Endothelial cell of umbilical vein (primary cell): ENCODE measurements around the gene TRAPPC14. TPM values are rescaled to one million over a fixed set of nuclear protein-coding genes. Genes with fewer than 3 reads are reported as not detected.

ENCODE experiments used
- BruUV-seq: library from RNA; stranded (reverse); fragments of 400-500 nt; replicated peaks from 2 replicates; lab custom pipeline; 2021; lab: Mats Ljungman, UMichigan
- CTCF ChIA-PET: fragments of 300-600, 350-600 bp; sonication (Branson Sonifier 250); formaldehyde crosslinking; loops from one replicate; lab custom pipeline; 2021; ENCODE audit warnings: antibody characterized with exemption, inconsistent platforms; lab: Charles Lee
- POLR2A ChIA-PET: fragments of 300-600, 350-600 bp; sonication (Branson Sonifier 250); formaldehyde crosslinking; loops from one replicate; lab custom pipeline; 2021; ENCODE audit warnings: antibody characterized with exemption, inconsistent platforms; lab: Charles Lee
- DNase-seq: peaks from one replicate; pipeline ENCODE4 v3.0.0-alpha.2; 2011; ENCODE audit warnings: low read depth, low spot score
- FAIRE-seq: peaks from 2 replicates; lab custom pipeline; 2011; peaks lifted over from hg19 to GRCh38; lab: Jason Lieb, UNC
- H2AFZ ChIP-seq: 2 replicates; pipeline ENCODE4 v1.6.0; 2012; ENCODE audit warnings: low read depth, low read length, control low read depth, inconsistent platforms
- H3K27ac ChIP-seq: 2 replicates; pipeline ENCODE4 v1.5.1; 2011; ENCODE audit warnings: low read depth, mild to moderate bottlenecking, control low read depth, low read length, moderate library complexity; ENCODE audit not compliant: insufficient read depth
- H3K27me3 ChIP-seq, 2 experiments: 2 replicates each; pipeline versions ENCODE4 v1.6.0 to v1.6.1; 2011; ENCODE audit warnings: low read length in 2 of 2, mixed read lengths in 1 of 2; ENCODE audit not compliant: control insufficient read depth in 2 of 2, insufficient read depth in 2 of 2
- H3K36me3 ChIP-seq, 2 experiments: 2 replicates in 1 of 2; 3 replicates in 1 of 2; pipeline ENCODE4 v1.5.1; 2011; ENCODE audit warnings: low read length in 2 of 2, mild to moderate bottlenecking in 1 of 2, moderate library complexity in 1 of 2; ENCODE audit not compliant: control insufficient read depth in 2 of 2, insufficient read depth in 2 of 2; ENCODE audit errors: extremely low read depth in 1 of 2
- H3K4me1 ChIP-seq: 3 replicates; pipeline ENCODE4 v1.5.1; 2011; ENCODE audit warnings: mild to moderate bottlenecking, low read length; ENCODE audit not compliant: control insufficient read depth, insufficient read depth; ENCODE audit errors: extremely low read depth
- H3K4me2 ChIP-seq: 2 replicates; pipeline ENCODE4 v1.6.1; 2011; ENCODE audit warnings: low read length, control low read depth, mixed read lengths; ENCODE audit not compliant: insufficient read depth
- H3K4me3 ChIP-seq, 3 experiments: fragments of 200-600 bp in 1 of 3; sonication (generic), shearing (Covaris generic) in 1 of 3; replicated peaks in 1 of 3; 2 replicates each; pipeline ENCODE4 v1.5.1; 2011 to 2016; ENCODE audit warnings: control low read depth in 3 of 3, low read length in 3 of 3, mild to moderate bottlenecking in 2 of 3, inconsistent platforms in 1 of 3, low read depth in 1 of 3, moderate library complexity in 1 of 3; ENCODE audit not compliant: insufficient read depth in 1 of 3
- H3K79me2 ChIP-seq: 2 replicates; pipeline ENCODE4 v1.6.0; 2012; ENCODE audit warnings: low read length, inconsistent platforms; ENCODE audit not compliant: control insufficient read depth, insufficient read depth
- H3K9ac ChIP-seq: replicated peaks from 2 replicates; pipeline ENCODE3; 2011; ENCODE audit warnings: low read length, control low read depth; ENCODE audit not compliant: insufficient read depth; ENCODE audit errors: extremely low read depth
- H3K9me1 ChIP-seq: replicated peaks from 3 replicates; pipeline ENCODE4 v1.6.0; 2011; ENCODE audit warnings: mild to moderate bottlenecking, low read length; ENCODE audit not compliant: control insufficient read depth, insufficient read depth; ENCODE audit errors: extremely low read depth
- H3K9me3 ChIP-seq: replicated peaks from 2 replicates; pipeline ENCODE4 v1.5.1; 2012; ENCODE audit warnings: low read length, inconsistent platforms; ENCODE audit not compliant: control insufficient read depth, insufficient read depth
- H4K20me1 ChIP-seq: replicated peaks from 2 replicates; pipeline ENCODE3; 2011; ENCODE audit warnings: mild to moderate bottlenecking, low read length; ENCODE audit not compliant: control insufficient read depth, insufficient read depth; ENCODE audit errors: extremely low read depth
- CTCF ChIP-seq, 2 donors: IDR thresholded peaks; 1 replicate in 1 of 2; 2 replicates in 1 of 2; pipeline ENCODE4 v1.5.1; 2011; ENCODE audit warnings: low read length in 2 of 2, mild to moderate bottlenecking in 2 of 2, moderate library complexity in 2 of 2, control low read depth in 1 of 2, inconsistent platforms in 1 of 2, low read depth in 1 of 2; ENCODE audit not compliant: insufficient read depth in 1 of 2; ENCODE audit errors: extremely low read depth in 1 of 2
- JUN ChIP-seq: IDR thresholded peaks from 2 replicates; pipeline ENCODE4 v1.6.1; 2011; ENCODE audit warnings: borderline replicate concordance, low read depth; ENCODE audit not compliant: insufficient read length, insufficient read depth
- POLR2A ChIP-seq: IDR thresholded peaks from 2 replicates; pipeline ENCODE4 v1.6.1; 2012; ENCODE audit warnings: low read depth, mild to moderate bottlenecking, control low read depth, low read length
- POLR2AphosphoS5 ChIP-seq: IDR thresholded peaks from 2 replicates; pipeline ENCODE4 v1.6.1; 2012; ENCODE audit warnings: low read depth, mild to moderate bottlenecking, control low read depth, low read length, moderate library complexity; ENCODE audit not compliant: insufficient read depth
- dilution Hi-C: fragments of 300-500 bp; cut with MboI; formaldehyde crosslinking; loops from one replicate; pipeline ENCODE4 v1.15.0; 2019; ENCODE audit warnings: low sequenced_read_pairs; ENCODE audit not compliant: extremely low pct_ligation_motif_present
- intact Hi-C: fragments of 100-400 bp; cut with micrococcal nuclease; formaldehyde crosslinking; loops from one replicate; pipeline ENCODE4 v1.10.0; 2022
- polyA plus RNA-seq, 4 experiments: library from polyadenylated mRNA; depleted of rRNA in 3 of 4; stranded (reverse) in 3 of 4; unstranded in 1 of 4; fragments of >200 nt; gene quantifications; 2 replicates each; pipeline versions ENCODE4 v1.2.1 to v1.2.3, GENCODE V29; 2011 to 2012; ENCODE audit warnings: missing spikeins in 1 of 4
- total RNA-seq: library from RNA; stranded (reverse); gene quantifications from 2 replicates; pipeline ENCODE4 v1.2.3, GENCODE V29; 2021

TRAPPC14 gene
- total and polyA plus RNA-seq, 2 donors (not counting 3 experiments of a cell fraction or from before 2014, with no cell fraction given): 13.3 to 23.0 TPM

DNA sequence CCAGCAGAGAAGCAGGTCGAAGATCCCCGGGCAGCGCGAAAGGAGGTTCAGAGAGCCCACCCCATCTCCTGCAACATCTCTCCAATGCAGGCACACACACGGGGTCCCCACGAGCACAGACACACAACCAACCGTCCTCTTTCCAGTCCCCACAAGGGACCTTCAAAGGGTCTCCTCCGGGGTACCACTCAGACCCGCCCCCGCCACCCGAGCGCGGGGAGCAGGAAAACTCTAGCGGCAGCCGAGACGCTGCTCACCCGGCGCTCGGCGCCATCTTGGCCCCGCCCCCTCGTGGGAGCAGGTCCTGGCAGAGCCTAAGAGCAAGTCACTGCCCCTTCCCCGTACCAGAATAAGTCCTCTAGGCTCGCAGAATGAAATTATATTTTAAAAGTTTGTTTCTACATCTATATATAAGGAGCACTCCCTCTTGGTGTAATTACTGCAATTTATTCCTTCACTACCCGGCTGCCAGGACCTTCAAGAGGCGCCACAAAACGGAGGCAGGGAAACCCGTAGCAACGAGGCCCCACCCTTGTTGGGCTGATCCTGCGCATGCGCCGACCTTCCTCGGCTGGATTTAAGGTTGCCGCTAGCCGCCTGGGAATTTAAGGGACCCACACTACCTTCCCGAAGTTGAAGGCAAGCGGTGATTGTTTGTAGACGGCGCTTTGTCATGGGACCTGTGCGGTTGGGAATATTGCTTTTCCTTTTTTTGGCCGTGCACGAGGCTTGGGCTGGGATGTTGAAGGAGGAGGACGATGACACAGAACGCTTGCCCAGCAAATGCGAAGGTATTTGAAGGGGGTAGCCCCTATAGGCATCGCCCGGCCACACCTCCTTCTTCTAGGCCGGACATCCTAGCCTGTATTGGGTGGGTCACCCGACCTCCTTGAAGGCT lies 39.2 kb downstream of the TRAPPC14 start, which contains the start of the genes CNPY4 and TAF6:
CNPY4 (plus strand) TSS at position 563 of the 898 bp plus-strand sequence; CDS start at position 674, 111 bp downstream.
TAF6 (minus strand) TSS at position 287 of the 898 bp plus-strand sequence. CDS start 5,149 bp downstream, outside the sequence.
- Histone ChIP-seq H4K20me1 (no peaks in the 10 kb centered on the region), H3K27me3 (no peaks in the 10 kb centered on the region), H2AFZ (peak within 1 kb of the TSS; percentile 76), H3K4me3 (peak within 1 kb of the TSS; percentile 70 to 89 (median 77)), H3K27ac (peak within 1 kb of the TSS; percentile 83), H3K9ac (peak within 1 kb of the TSS; percentile 76), H3K4me1 (peaks cover 11% of the 10 kb centered on the region), H3K4me2 (peak within 1 kb of the TSS; percentile 67), H3K79me2 (peaks cover 10% of the 10 kb centered on the region), H3K9me3 (no peaks in the 10 kb centered on the region), H3K9me1 (no peaks in the 10 kb centered on the region), H3K36me3 (no peaks in the 10 kb centered on the region)
- intact Hi-C loops: loop anchor here (1.0 kb wide), 2 partner anchors 18 to 29 kb away; partner anchors contain the start of genes AP4M1, LAMTOR4 and MCM7
- peak; percentile 96 for DNase-seq
- CTCF ChIA-PET: interaction anchor here (1.0 to 1.6 kb wide), 2 partner anchors 18 to 126 kb away, joined by 3 read pairs; partner anchors contain the start of genes AP4M1 and MCM7
- no peak for TF ChIP-seq CTCF (IDR thresholded peaks at IDR 0.05; ENCODE audit: extremely low read depth in 1 of 2, insufficient read depth in 1 of 2, low read depth in 1 of 2, low read length in 2 of 2)
- TF ChIP-seq POLR2A: peak; percentile 86
- peak; percentile 74 for TF ChIP-seq POLR2AphosphoS5
- no peak for TF ChIP-seq JUN
- dilution Hi-C loops: no loop called here
- POLR2A ChIA-PET: no interaction called here
- FAIRE-seq: peak; percentile 98
- BruUV-seq: no TSS peak
